ENCODE results near the gene MAST4.
"Not testable (repeated sequence)": the region's sequence is repeated elsewhere in the genome, so short reads cannot be mapped to it uniquely, and the experiment has no call there.

MAST4 gene

GRCh38 chr5:67102708-67103107 is 506.5 kb downstream of the MAST4 start:
- DNase-seq: no peak

- no peak for DNase-seq
These were observed 508.7 kb downstream of the MAST4 start for GRCh38 chr5:67104859-67105258.

GRCh38 chr5:67105270-67105669 is 509.1 kb downstream of the MAST4 start:
- no peak for DNase-seq

GRCh38 chr5:67106626-67107342 is 510.6 kb downstream of the MAST4 start:
- no peak for DNase-seq

GRCh38 chr5:67111779-67112178 is 515.6 kb downstream of the MAST4 start:
- DNase-seq: no peak

- DNase-seq: no peak
These were observed 519.1 kb downstream of the MAST4 start for GRCh38 chr5:67115246-67115645.

GRCh38 chr5:67115817-67116216 is 519.6 kb downstream of the MAST4 start:
- no peak for DNase-seq

- DNase-seq: no peak
These were observed 521.9 kb downstream of the MAST4 start for GRCh38 chr5:67118050-67118620.

- no peak for DNase-seq
These were observed 522.8 kb downstream of the MAST4 start for GRCh38 chr5:67119010-67119409.

- DNase-seq: no peak
These were observed 523.8 kb downstream of the MAST4 start for GRCh38 chr5:67120032-67120431.

- DNase-seq: no peak
These were observed 527.6 kb downstream of the MAST4 start for GRCh38 chr5:67123819-67124218.

- no peak for DNase-seq
These were observed 528.4 kb downstream of the MAST4 start for GRCh38 chr5:67124556-67124955.

GRCh38 chr5:67127347-67127895 is 531.2 kb downstream of the MAST4 start:
- DNase-seq: not testable (repeated sequence)

GRCh38 chr5:67129768-67130167 is 533.6 kb downstream of the MAST4 start:
- DNase-seq: no peak

GRCh38 chr5:67133217-67133616 is 537.0 kb downstream of the MAST4 start:
- DNase-seq: no peak

- no peak for DNase-seq
These were observed 537.6 kb downstream of the MAST4 start for GRCh38 chr5:67133776-67134175.

- no peak for DNase-seq
These were observed 539.3 kb downstream of the MAST4 start for GRCh38 chr5:67135381-67135984.

- no peak for DNase-seq
These were observed 542.8 kb downstream of the MAST4 start for GRCh38 chr5:67139030-67139429.

GRCh38 chr5:67140413-67140812 is 544.2 kb downstream of the MAST4 start:
- DNase-seq: no peak

- no peak for DNase-seq
These were observed 545.5 kb downstream of the MAST4 start for GRCh38 chr5:67141644-67142043.

GRCh38 chr5:67142816-67143215 is 546.6 kb downstream of the MAST4 start:
- DNase-seq: no peak

- no peak for DNase-seq
These were observed 547.4 kb downstream of the MAST4 start for GRCh38 chr5:67143549-67143948.

GRCh38 chr5:67144183-67144639 is 548.0 kb downstream of the MAST4 start:
- no peak for DNase-seq

GRCh38 chr5:67146574-67146973 is 550.4 kb downstream of the MAST4 start:
- no peak for DNase-seq
